ENCODE results near the gene TECPR1. TPM values are rescaled to one million over a fixed set of nuclear protein-coding genes. Genes with fewer than 3 reads are reported as not detected.

TECPR1 gene
- total RNA-seq, 2 experiments from 2014 or later, result 34.5 to 35.3 TPM

- DNase-seq, result no peak
- ChIA-PET POLR2A (no interaction called here), CTCF (no interaction called here)
- H3K27ac Mint-ChIP-seq, result peak overlapping the region; percentile 94
- intact Hi-C loops (cut with micrococcal nuclease), result loop anchor here (1.0 kb wide), 1 partner anchor 149 kb away; the partner anchor contains the start of gene BAIAP2L1
- H3K27me3 Mint-ChIP-seq, result no peaks in the 10 kb centered on the region
- H3K4me3 Mint-ChIP-seq, result peak overlapping the region; percentile 95
- H3K36me3 Mint-ChIP-seq, result peaks cover 25% of the 10 kb centered on the region
- H3K4me1 Mint-ChIP-seq (ENCODE audit: low read depth), result peaks cover 52% of the 10 kb centered on the region
- H3K9me3 Mint-ChIP-seq, result no peaks in the 10 kb centered on the region
Measured at GRCh38 chr7:98252425-98253054, 508 bp upstream of the TECPR1 start.

- intact Hi-C loops (cut with micrococcal nuclease), result loop anchor here (1.0 to 2.0 kb wide), 4 partner anchors 30 to 378 kb away; partner anchors contain the start of genes ASNS, BRI3 and LMTK2
- no peak for DNase-seq
- Mint-ChIP-seq H3K27ac (peak overlapping the region; percentile 94), H3K9me3 (no peaks in the 10 kb centered on the region), H3K36me3 (peaks cover 17% of the 10 kb centered on the region), H3K4me1 (ENCODE audit: low read depth) (peaks cover 49% of the 10 kb centered on the region), H3K4me3 (peak overlapping the region; percentile 95), H3K27me3 (no peaks in the 10 kb centered on the region)
- ChIA-PET CTCF (interaction anchor here (0.8 to 2.1 kb wide), 6 partner anchors 9 to 229 kb away, joined by 3 to 12 read pairs (median 6); partner anchors contain the start of gene BAIAP2L1), POLR2A (no interaction called here)
Measured at GRCh38 chr7:98251231-98251600, 816 bp downstream of the TECPR1 start.

- H3K4me1 Mint-ChIP-seq (ENCODE audit: low read depth), result peaks cover 46% of the 10 kb centered on the region
- peak overlapping the region; percentile 94 for H3K27ac Mint-ChIP-seq
Measured at GRCh38 chr7:98250789-98251188, 1.2 kb downstream of the TECPR1 start.

GRCh38 chr7:98249106-98249505 is 2.9 kb downstream of the TECPR1 start:
- H3K4me1 Mint-ChIP-seq (ENCODE audit: low read depth), result peaks cover 36% of the 10 kb centered on the region
- POLR2A ChIA-PET, result interaction anchor here (0.6 kb wide), 1 partner anchor 139 kb away, joined by 3 read pairs; no protein-coding TSS in a partner anchor
- DNase-seq, result peak; percentile 13

More at GRCh38 chr7:98250789-98251188, 1.2 kb downstream of the TECPR1 start:
- DNase-seq, result peak; percentile 70
- H3K4me3 Mint-ChIP-seq, result peak overlapping the region; percentile 95
- no peaks in the 10 kb centered on the region for H3K27me3 Mint-ChIP-seq
- ChIA-PET POLR2A (no interaction called here), CTCF (interaction anchor here (0.8 to 2.1 kb wide), 5 partner anchors 9 to 229 kb away, joined by 3 to 12 read pairs (median 6); partner anchors contain the start of gene BAIAP2L1)
- intact Hi-C loops (cut with micrococcal nuclease), result loop anchor here (1.0 to 2.0 kb wide), 4 partner anchors 31 to 378 kb away; partner anchors contain the start of genes ASNS, BRI3 and LMTK2
- peaks cover 17% of the 10 kb centered on the region for H3K36me3 Mint-ChIP-seq
- no peaks in the 10 kb centered on the region for H3K9me3 Mint-ChIP-seq

GRCh38 chr7:98248156-98248555 is 3.9 kb downstream of the TECPR1 start:
- POLR2A ChIA-PET, result no interaction called here
- H3K4me3 Mint-ChIP-seq, result no peak overlapping the region

More at GRCh38 chr7:98249106-98249505, 2.9 kb downstream of the TECPR1 start:
- H3K36me3 Mint-ChIP-seq, result peaks cover 11% of the 10 kb centered on the region
- CTCF ChIA-PET, result no interaction called here
- H3K9me3 Mint-ChIP-seq, result no peaks in the 10 kb centered on the region
- peak overlapping the region; percentile 93 for H3K27ac Mint-ChIP-seq
- intact Hi-C loops (cut with micrococcal nuclease), result no loop called here
- H3K4me3 Mint-ChIP-seq, result no peak overlapping the region
- H3K27me3 Mint-ChIP-seq, result no peaks in the 10 kb centered on the region

GRCh38 chr7:98244871-98245270 is 7.2 kb downstream of the TECPR1 start:
- Mint-ChIP-seq H3K27me3 (no peaks in the 10 kb centered on the region), H3K27ac (no peak overlapping the region), H3K36me3 (peaks cover 19% of the 10 kb centered on the region), H3K9me3 (no peaks in the 10 kb centered on the region), H3K4me3 (no peak overlapping the region), H3K4me1 (ENCODE audit: low read depth) (peaks cover 15% of the 10 kb centered on the region)
- POLR2A ChIA-PET, result no interaction called here
- intact Hi-C loops (cut with micrococcal nuclease), result no loop called here
- DNase-seq, result no peak
- CTCF ChIA-PET, result no interaction called here

More at GRCh38 chr7:98248156-98248555, 3.9 kb downstream of the TECPR1 start:
- peaks cover 32% of the 10 kb centered on the region for H3K4me1 Mint-ChIP-seq (ENCODE audit: low read depth)
- H3K9me3 Mint-ChIP-seq, result no peaks in the 10 kb centered on the region
- CTCF ChIA-PET, result no interaction called here
- peaks cover 11% of the 10 kb centered on the region for H3K36me3 Mint-ChIP-seq
- intact Hi-C loops (cut with micrococcal nuclease), result no loop called here
- no peak for DNase-seq
- H3K27ac Mint-ChIP-seq, result peak overlapping the region; percentile 62
- no peaks in the 10 kb centered on the region for H3K27me3 Mint-ChIP-seq

- intact Hi-C loops (cut with micrococcal nuclease), result no loop called here
- no peak overlapping the region for H3K4me3 Mint-ChIP-seq
- ChIA-PET POLR2A (no interaction called here), CTCF (no interaction called here)
- no peaks in the 10 kb centered on the region for H3K27me3 Mint-ChIP-seq
- H3K9me3 Mint-ChIP-seq, result no peaks in the 10 kb centered on the region
- H3K4me1 Mint-ChIP-seq (ENCODE audit: low read depth), result peaks cover 1% of the 10 kb centered on the region
- DNase-seq, result no peak
- H3K36me3 Mint-ChIP-seq, result peaks cover 20% of the 10 kb centered on the region
- no peak overlapping the region for H3K27ac Mint-ChIP-seq
Measured at GRCh38 chr7:98242934-98243333, 9.1 kb downstream of the TECPR1 start.

GRCh38 chr7:98242342-98242741 is 9.7 kb downstream of the TECPR1 start:
- ChIA-PET CTCF (interaction anchor here (1.2 kb wide), 1 partner anchor 8 kb away, joined by 5 read pairs; no protein-coding TSS in a partner anchor), POLR2A (no interaction called here)
- no peak overlapping the region for H3K27ac Mint-ChIP-seq
- H3K36me3 Mint-ChIP-seq, result peaks cover 21% of the 10 kb centered on the region
- no peaks in the 10 kb centered on the region for H3K9me3 Mint-ChIP-seq
- DNase-seq, result no peak
- intact Hi-C loops (cut with micrococcal nuclease), result no loop called here
- no peaks in the 10 kb centered on the region for H3K4me1 Mint-ChIP-seq (ENCODE audit: low read depth)
- H3K4me3 Mint-ChIP-seq, result no peak overlapping the region
- no peaks in the 10 kb centered on the region for H3K27me3 Mint-ChIP-seq

- Mint-ChIP-seq H3K36me3 (peaks cover 21% of the 10 kb centered on the region), H3K4me3 (no peak overlapping the region), H3K27ac (no peak overlapping the region), H3K27me3 (no peaks in the 10 kb centered on the region), H3K4me1 (ENCODE audit: low read depth) (no peaks in the 10 kb centered on the region), H3K9me3 (no peaks in the 10 kb centered on the region)
- DNase-seq, result no peak
- intact Hi-C loops (cut with micrococcal nuclease), result no loop called here
- ChIA-PET CTCF (interaction anchor here (1.2 kb wide), 1 partner anchor 9 kb away, joined by 5 read pairs; no protein-coding TSS in a partner anchor), POLR2A (no interaction called here)
Measured at GRCh38 chr7:98241674-98242241, 10.3 kb downstream of the TECPR1 start.

GRCh38 chr7:98240961-98241673 is 10.9 kb downstream of the TECPR1 start:
- intact Hi-C loops (cut with micrococcal nuclease), result no loop called here
- POLR2A ChIA-PET, result no interaction called here
- Mint-ChIP-seq H3K4me3 (no peak overlapping the region), H3K9me3 (no peaks in the 10 kb centered on the region), H3K27ac (no peak overlapping the region), H3K36me3 (peaks cover 21% of the 10 kb centered on the region), H3K4me1 (ENCODE audit: low read depth) (no peaks in the 10 kb centered on the region), H3K27me3 (no peaks in the 10 kb centered on the region)
- CTCF ChIA-PET, result interaction anchor here (1.2 kb wide), 1 partner anchor 10 kb away, joined by 5 read pairs; no protein-coding TSS in a partner anchor
- peak; percentile 36 for DNase-seq

- Mint-ChIP-seq H3K4me1 (ENCODE audit: low read depth) (no peaks in the 10 kb centered on the region), H3K27ac (no peak overlapping the region), H3K9me3 (no peaks in the 10 kb centered on the region), H3K4me3 (no peak overlapping the region), H3K27me3 (no peaks in the 10 kb centered on the region), H3K36me3 (peaks cover 24% of the 10 kb centered on the region)
- POLR2A ChIA-PET, result no interaction called here
- no peak for DNase-seq
- intact Hi-C loops (cut with micrococcal nuclease), result no loop called here
- CTCF ChIA-PET, result interaction anchor here (0.6 kb wide), 1 partner anchor 218 kb away, joined by 3 read pairs; no protein-coding TSS in a partner anchor
Measured at GRCh38 chr7:98238976-98239375, 13.1 kb downstream of the TECPR1 start.

GRCh38 chr7:98238076-98238475 is 14.0 kb downstream of the TECPR1 start:
- peaks cover 24% of the 10 kb centered on the region for H3K36me3 Mint-ChIP-seq
- ChIA-PET CTCF (no interaction called here), POLR2A (no interaction called here)
- no peaks in the 10 kb centered on the region for H3K27me3 Mint-ChIP-seq
- H3K4me1 Mint-ChIP-seq (ENCODE audit: low read depth), result no peaks in the 10 kb centered on the region
- DNase-seq, result no peak
- H3K27ac Mint-ChIP-seq, result no peak overlapping the region
- intact Hi-C loops (cut with micrococcal nuclease), result no loop called here
- no peak overlapping the region for H3K4me3 Mint-ChIP-seq
- H3K9me3 Mint-ChIP-seq, result no peaks in the 10 kb centered on the region

All from activated CD4-positive, alpha-beta memory T cell treated with anti-CD3 and anti-CD28 coated beads for 36 hours (primary cell).